Fibroblast of skin of right biceps (primary cell): Measurements from ENCODE around the gene NNT.
"Not testable (repeated sequence)": the region's sequence is repeated elsewhere in the genome, so short reads cannot be mapped to it uniquely, and the experiment has no call there.

Source experiments
- DNase-seq: peaks from one replicate; pipeline ENCODE4 v3.0.0-alpha.2; 2013

NNT gene

GRCh38 chr5:43584166-43584699, 18.7 kb upstream of the NNT start:
- no peak for DNase-seq

GRCh38 chr5:43588842-43589241, 14.1 kb upstream of the NNT start:
- DNase-seq, result no peak

DNA sequence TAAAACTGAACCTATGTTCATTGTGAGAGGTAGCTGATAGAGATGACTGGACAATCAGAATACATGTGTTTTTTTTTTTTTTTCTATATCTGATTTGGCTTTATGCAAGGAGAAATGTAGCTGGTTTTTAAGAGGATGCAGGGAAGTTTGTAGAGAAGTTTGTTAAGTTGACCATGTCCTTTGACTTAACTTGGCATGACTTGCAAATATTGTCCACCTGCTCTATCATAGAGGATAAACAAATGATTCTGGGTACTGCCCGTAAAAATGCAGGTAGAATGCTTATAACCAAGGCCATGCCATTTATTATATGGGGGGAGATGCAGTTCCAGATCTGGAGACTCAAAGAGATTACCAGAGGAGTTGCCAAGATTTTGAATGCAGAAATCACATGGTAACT, 13.7 kb upstream of the NNT start:
- no peak for DNase-seq

GRCh38 chr5:43590700-43591099, 12.3 kb upstream of the NNT start:
- no peak for DNase-seq

DNA sequence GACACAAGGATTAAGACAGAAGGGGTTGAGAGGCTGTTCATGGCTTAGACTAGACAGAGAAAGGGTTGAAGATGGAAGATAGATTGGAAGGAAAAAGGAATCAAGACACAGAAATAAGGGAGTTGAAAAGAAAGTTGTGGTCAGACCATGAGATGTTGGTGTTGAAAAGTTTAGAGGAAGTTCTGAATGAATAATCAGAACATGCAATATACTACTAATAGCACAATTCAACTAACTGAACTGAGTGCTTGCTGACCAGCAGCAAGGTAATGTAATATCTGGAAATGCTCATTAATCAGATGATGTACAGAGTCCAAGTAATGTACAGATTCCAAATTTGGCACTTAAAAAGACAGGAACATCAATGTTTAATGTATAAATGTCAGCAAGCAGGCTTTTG, 10.6 kb upstream of the NNT start:
- no peak for DNase-seq

DNA sequence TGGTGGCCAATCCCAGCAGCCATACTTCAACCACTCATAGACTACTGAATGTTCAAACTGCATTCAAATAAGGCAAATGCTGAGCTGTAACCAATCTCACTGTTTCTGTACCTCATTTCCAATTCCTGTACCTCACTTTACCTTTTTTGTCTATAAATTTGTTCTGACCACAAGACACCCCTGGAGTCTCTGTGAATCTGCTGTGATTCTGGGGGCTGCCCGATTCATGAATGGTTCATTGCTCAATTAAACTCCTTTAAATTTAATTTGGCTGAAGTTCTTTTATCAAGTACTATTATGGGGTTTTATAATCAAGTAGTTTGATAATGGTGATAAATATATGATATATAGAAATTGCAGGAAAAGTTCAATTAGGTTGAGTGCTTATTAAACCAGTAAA, 4.1 kb upstream of the NNT start:
- DNase-seq, result not testable (repeated sequence)

GRCh38 chr5:43601454-43602260, 1.3 kb upstream of the NNT start:
- DNase-seq, result peak; percentile 40

GRCh38 chr5:43603344-43604217, 601 bp downstream of the NNT start:
- DNase-seq, result peak; percentile 48

DNA sequence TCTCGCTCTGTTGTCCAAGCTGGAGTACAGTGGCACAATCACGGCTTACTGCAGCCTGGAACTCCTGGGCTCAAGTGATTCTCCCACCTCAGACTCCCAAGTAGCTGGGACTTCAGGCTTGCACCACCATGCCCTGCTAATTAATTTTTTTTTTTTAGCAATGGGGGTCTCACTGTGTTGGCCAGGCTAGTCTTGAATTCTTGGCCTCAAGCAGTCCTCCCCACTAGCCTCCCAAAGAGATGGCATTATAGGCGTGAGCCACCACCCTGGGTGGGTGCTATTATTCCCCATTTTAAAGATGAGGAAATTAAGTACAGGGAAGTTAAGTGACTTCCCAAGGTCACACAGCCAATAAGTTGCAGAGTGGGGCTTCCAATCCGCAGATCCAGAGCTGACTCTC, 1.7 kb downstream of the NNT start:
- no peak for DNase-seq

DNA sequence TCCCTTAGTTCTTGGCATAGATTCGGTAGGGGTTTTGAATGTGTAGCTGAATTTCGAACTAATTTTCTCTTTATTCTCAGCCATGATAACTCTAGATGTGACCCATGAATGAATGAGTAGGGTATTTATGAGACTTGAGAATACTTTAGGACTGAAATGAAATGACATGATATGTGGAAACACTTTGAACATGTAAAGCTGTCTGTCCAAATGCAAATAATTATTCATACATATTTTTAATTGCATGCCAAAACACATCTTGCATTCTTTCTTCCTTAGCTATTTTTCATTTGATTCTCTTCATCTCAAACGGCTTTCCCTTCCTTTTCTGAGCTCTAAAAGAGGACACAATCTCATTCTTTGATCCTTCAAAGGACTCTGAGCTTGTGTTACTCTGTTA, 3.4 kb downstream of the NNT start:
- DNase-seq, result no peak

- DNase-seq, result no peak
Observed at GRCh38 chr5:43608406-43608805, 5.4 kb downstream of the NNT start.

DNA sequence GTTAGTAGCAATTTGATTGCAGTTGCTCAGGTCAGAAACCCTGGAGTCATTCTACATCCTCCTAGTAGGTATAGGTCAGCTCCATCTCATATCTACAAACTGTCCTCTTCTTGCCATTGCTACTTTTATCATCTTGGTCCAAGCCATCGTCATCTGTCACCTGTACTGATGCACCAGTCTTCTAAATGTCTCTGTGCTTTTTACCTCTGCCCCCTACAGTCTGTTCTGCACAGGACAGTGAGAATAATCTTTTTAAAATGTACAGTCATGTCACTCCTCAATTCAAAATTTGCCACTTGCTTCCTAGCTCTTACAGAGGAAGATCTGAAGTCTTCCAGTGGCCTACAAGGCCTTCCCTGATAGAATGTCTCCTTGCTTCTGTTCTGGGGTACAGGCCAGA, 6.8 kb downstream of the NNT start:
- DNase-seq, result no peak

DNA sequence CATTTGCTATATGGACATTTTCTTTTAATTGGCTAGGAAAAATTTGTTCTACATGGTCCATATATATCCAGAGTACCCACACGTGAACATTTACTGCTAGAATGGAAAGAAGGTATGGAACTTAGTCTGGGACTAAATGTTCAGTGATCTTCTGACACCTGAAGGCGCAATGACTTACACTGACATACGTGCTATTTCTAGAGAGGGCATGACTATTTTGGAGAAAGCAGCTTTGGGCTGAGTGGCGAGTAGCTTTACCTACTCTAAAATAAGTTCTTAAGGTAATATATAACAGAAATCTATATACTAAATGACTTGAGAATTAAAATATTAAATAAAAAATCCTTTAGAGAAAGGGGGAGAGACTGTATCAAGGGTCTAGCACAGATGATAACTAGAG, 10.4 kb downstream of the NNT start:
- no peak for DNase-seq

- DNase-seq, result no peak
Observed at GRCh38 chr5:43615445-43616184, 12.6 kb downstream of the NNT start.

DNA sequence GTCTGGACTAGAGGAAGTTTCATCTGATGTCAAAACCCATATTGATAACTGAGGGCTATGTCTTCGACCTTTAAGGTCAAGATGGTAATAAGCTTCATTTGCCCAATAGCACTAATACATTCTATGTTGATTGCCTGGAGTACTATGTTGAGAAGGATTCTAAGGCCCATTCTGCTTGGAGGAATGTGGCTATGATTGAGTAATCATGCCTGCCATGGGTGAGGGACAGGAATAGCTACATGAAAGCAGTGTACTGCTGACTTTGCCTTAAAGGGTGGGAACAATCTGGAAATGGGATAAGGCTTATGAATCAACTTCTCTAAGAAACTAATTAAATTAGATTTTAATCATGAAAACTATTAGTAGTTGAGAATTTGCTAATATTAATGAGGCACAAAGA, 13.6 kb downstream of the NNT start:
- DNase-seq, result peak; percentile 18

DNA sequence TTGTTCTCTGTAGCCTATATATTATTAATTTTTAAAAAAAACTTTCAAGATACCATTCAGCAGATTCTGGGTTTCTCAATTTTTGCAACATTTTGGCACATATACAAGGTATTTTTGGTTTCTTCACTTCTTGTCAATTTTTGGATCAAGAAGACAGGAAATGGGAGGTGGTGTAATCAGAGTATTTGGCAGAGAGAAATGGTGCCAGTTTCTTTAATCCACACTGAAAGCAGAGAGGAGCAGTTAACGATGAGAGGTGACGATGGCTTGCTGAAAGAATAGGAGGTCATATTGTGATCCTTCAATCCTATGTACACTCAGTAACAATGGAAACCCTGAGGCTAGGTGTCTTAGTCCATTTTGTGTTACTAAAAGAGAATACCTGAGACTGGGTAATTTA, 16.4 kb downstream of the NNT start:
- no peak for DNase-seq

DNA sequence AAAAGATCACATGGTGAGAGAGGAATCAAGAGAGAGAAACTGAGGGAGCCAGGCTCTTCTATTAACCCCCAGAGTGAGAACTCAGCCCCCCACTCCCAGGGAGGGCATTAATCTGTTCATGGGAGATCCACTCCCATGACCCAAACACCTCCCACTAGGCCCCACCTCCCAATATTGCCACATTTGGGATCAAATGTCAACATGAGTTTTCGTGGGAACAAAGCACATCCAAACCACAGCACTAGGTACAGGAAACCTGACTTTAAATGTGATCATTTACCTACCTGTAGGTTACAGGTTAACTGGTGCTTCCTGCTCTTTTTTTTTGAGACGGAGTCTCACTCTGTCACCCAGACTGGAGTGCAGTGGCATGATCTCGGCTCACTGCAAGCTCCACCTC, 16.9 kb downstream of the NNT start:
- DNase-seq, result no peak

- DNase-seq, result no peak
Observed at GRCh38 chr5:43620944-43621505, 18.0 kb downstream of the NNT start.

- no peak for DNase-seq
Observed at GRCh38 chr5:43622074-43622473, 19.1 kb downstream of the NNT start.

GRCh38 chr5:43623048-43623680, 20.2 kb downstream of the NNT start:
- no peak for DNase-seq

DNA sequence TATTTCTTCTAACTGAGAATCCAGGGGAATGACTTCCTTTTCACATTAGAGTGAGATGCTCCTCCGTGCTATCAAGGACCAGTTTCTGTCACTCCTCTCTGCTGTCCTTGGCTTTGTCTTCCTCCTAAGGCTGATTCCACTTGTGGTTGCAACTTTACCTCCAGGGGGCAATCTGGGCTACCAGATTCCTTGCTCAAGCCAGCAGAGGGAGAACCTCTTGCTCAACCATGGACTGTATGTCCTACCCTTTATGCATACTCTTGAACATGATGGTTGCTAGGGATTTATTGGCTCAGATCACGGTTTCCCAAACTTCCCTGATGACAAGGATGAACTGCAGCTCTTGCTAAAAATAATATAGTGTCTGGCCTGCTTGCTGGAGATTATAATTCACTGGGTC, 24.0 kb downstream of the NNT start:
- peak; percentile 59 for DNase-seq

GRCh38 chr5:43631182-43631910, 28.4 kb downstream of the NNT start:
- DNase-seq, result peak; percentile 67
